ENCODE results near the gene SRPK2.

The SRPK2 gene

DNA sequence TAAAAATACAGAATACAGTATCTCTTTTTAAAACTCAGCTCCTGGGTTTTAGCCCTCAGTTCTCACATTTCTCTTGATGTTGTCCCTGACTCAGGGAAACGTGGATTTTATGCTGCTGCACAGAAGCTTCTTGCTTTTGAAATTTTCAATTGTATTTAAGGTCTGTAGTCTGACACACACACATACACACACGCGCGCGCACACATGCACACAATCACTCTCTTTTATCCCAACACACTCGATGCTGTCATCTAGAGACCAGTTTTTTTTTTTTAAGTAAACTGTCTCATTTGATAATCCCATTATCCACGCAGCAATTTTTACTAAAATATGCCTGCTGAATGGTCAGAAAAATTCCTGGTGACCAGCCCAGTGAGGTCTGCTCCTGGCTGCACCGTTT is 266.1 kb downstream of the SRPK2 start:
- no peak overlapping the region for H3K4me3 ChIP-seq (ENCODE audit: low read length)
- H3K9me3 ChIP-seq (replicated peaks; ENCODE audit: low read length) = no peaks in the 10 kb centered on the region
- H3K9ac ChIP-seq (ENCODE audit: low read depth, low read length) = no peak overlapping the region
- no peaks in the 10 kb centered on the region for H3K27me3 ChIP-seq (ENCODE audit: control insufficient read depth, insufficient read depth, low read length)
- H3K36me3 ChIP-seq (ENCODE audit: insufficient read depth, low read length) = peaks cover 38% of the 10 kb centered on the region
- no peaks in the 10 kb centered on the region for H3K4me1 ChIP-seq (ENCODE audit: control insufficient read depth, insufficient read depth, low read length)
- H3K4me2 ChIP-seq (ENCODE audit: low read length) = no peak overlapping the region

DNA sequence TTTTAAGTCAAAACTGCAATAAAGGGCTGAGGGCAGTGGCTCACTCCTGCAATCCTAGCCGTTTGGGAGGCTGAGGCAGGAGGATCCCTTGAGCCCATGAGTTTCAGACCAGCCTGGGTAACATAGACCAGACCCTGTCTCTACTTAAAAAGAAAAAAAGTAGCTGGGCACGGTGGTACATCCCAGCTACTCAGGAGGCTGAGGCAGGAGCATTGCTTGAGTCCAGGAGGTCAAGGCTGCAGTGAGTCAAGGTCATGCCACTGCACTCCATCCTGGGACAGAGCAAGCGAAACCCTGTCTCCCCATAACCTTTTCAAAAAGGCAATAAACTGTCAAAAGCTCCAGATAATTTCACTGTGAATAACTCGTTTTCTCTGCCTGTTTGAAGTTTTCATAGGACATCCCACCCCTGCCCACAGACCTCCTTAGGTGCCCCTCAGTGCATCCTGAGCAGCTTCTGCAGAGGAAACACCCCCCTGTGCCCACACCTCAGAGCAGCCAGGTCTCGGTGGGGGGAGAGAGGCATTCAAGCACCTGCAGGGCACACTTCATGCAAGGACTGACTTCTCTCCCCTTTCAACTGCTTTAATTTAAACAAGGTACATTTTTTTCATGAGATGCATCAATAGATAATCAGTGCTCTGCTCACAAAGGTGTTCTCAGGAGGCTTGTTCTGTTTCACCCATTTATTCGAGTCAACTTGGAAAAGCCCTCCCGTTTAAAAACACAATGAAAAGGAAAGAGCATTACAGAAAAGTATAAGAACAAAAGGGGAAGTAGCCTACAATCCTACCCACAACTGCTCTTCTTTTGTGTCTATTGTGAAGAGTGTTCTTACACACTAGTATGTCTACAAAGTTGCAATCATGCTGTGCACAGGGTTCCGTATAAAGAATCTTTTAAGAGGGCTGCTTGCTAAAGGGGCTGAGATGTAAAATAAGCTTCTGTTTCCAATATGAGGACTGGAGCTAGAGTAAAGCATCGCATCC is 269.8 kb downstream of the SRPK2 start:
- Histone ChIP-seq H3K4me3 (ENCODE audit: low read length) (no peak overlapping the region), H3K27me3 (ENCODE audit: control insufficient read depth, insufficient read depth, low read length) (no peaks in the 10 kb centered on the region), H3K4me1 (ENCODE audit: control insufficient read depth, insufficient read depth, low read length) (no peaks in the 10 kb centered on the region), H3K36me3 (ENCODE audit: insufficient read depth, low read length) (peaks cover 42% of the 10 kb centered on the region), H3K9me3 (replicated peaks; ENCODE audit: low read length) (no peaks in the 10 kb centered on the region), H3K4me2 (ENCODE audit: low read length) (no peak overlapping the region), H3K9ac (ENCODE audit: low read depth, low read length) (no peak overlapping the region)

DNA sequence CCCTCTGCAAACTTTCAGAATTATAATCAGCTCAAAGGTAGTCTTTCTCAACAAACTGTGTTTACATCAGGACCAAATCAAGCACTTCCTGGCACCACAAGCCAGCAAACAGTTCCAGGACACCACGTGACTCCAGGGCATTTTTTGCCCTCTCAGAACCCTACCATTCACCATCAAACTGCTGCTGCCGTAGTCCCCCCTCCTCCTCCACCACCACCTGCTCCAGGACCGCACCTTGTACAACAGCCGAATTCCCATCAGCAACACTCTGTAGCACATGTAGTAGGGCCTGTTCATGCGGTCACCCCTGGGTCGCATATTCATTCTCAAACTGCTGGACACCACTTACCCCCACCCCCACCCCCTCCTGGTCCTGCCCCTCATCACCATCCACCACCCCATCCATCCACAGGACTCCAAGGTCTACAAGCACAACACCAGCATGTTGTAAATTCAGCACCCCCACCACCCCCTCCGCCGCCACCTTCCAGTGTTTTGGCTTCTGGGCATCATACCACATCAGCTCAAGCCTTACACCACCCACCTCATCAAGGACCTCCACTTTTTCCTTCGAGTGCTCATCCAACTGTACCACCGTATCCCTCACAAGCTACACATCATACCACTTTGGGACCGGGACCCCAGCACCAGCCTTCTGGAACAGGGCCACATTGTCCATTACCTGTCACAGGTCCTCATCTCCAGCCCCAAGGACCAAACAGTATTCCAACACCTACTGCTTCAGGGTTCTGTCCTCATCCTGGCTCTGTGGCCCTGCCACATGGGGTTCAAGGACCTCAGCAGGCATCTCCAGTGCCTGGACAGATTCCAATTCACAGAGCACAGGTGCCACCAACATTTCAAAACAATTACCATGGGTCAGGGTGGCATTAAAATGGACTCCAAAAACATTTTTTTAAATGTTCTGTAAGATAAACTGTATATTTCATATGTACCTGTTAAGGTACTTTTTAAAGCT is 276.0 kb downstream of the SRPK2 start:
- Histone ChIP-seq H3K4me2 (ENCODE audit: low read length) (no peak overlapping the region), H3K4me3 (ENCODE audit: low read length) (no peak overlapping the region), H3K4me1 (ENCODE audit: control insufficient read depth, insufficient read depth, low read length) (no peaks in the 10 kb centered on the region), H3K36me3 (ENCODE audit: insufficient read depth, low read length) (peaks cover 76% of the 10 kb centered on the region), H3K27me3 (ENCODE audit: control insufficient read depth, insufficient read depth, low read length) (no peaks in the 10 kb centered on the region), H3K9me3 (replicated peaks; ENCODE audit: low read length) (no peaks in the 10 kb centered on the region), H3K9ac (ENCODE audit: low read depth, low read length) (no peak overlapping the region)

- H3K9me3 ChIP-seq (replicated peaks; ENCODE audit: low read length) = no peaks in the 10 kb centered on the region
- no peaks in the 10 kb centered on the region for H3K4me1 ChIP-seq (ENCODE audit: control insufficient read depth, insufficient read depth, low read length)
- H3K9ac ChIP-seq (ENCODE audit: low read depth, low read length) = no peak overlapping the region
- H3K27me3 ChIP-seq (ENCODE audit: control insufficient read depth, insufficient read depth, low read length) = no peaks in the 10 kb centered on the region
- peaks cover 96% of the 10 kb centered on the region for H3K36me3 ChIP-seq (ENCODE audit: insufficient read depth, low read length)
- no peak overlapping the region for H3K4me2 ChIP-seq (ENCODE audit: low read length)
- H3K4me3 ChIP-seq (ENCODE audit: low read length) = no peak overlapping the region
Measured at GRCh38 chr7:105107458-105107857, 281.3 kb downstream of the SRPK2 start.

DNA sequence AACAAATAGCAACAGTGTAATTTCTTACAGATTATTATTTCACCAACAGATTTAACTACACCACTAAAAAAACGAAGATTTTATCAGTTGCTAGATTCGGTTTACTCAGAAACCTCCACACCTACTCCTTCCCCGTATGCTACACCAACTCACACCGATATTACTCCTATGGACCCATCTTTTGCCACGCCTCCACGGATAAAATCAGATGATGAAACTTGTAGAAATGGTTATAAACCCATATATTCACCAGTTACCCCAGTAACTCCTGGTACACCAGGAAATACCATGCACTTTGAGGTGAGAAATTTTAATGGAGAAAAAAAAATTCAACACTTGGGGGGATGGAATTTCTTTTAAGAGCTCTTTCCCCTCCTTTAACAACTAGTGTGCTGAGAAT is 282.2 kb downstream of the SRPK2 start:
- Histone ChIP-seq H3K4me3 (ENCODE audit: low read length) (no peak overlapping the region), H3K4me1 (ENCODE audit: control insufficient read depth, insufficient read depth, low read length) (no peaks in the 10 kb centered on the region), H3K9ac (ENCODE audit: low read depth, low read length) (no peak overlapping the region), H3K9me3 (replicated peaks; ENCODE audit: low read length) (no peaks in the 10 kb centered on the region), H3K36me3 (ENCODE audit: insufficient read depth, low read length) (peaks cover 91% of the 10 kb centered on the region), H3K27me3 (ENCODE audit: control insufficient read depth, insufficient read depth, low read length) (no peaks in the 10 kb centered on the region), H3K4me2 (ENCODE audit: low read length) (no peak overlapping the region)

GRCh38 chr7:105105579-105105978 is 283.1 kb downstream of the SRPK2 start:
- no peak overlapping the region for H3K9ac ChIP-seq (ENCODE audit: low read depth, low read length)
- no peaks in the 10 kb centered on the region for H3K27me3 ChIP-seq (ENCODE audit: control insufficient read depth, insufficient read depth, low read length)
- no peaks in the 10 kb centered on the region for H3K9me3 ChIP-seq (replicated peaks; ENCODE audit: low read length)
- no peak overlapping the region for H3K4me3 ChIP-seq (ENCODE audit: low read length)
- H3K4me2 ChIP-seq (ENCODE audit: low read length) = no peak overlapping the region
- peaks cover 91% of the 10 kb centered on the region for H3K36me3 ChIP-seq (ENCODE audit: insufficient read depth, low read length)
- no peaks in the 10 kb centered on the region for H3K4me1 ChIP-seq (ENCODE audit: control insufficient read depth, insufficient read depth, low read length)

- no peak overlapping the region for H3K9ac ChIP-seq (ENCODE audit: low read depth, low read length)
- H3K9me3 ChIP-seq (replicated peaks; ENCODE audit: low read length) = no peaks in the 10 kb centered on the region
- H3K4me1 ChIP-seq (ENCODE audit: control insufficient read depth, insufficient read depth, low read length) = peaks cover 18% of the 10 kb centered on the region
- peaks cover 74% of the 10 kb centered on the region for H3K36me3 ChIP-seq (ENCODE audit: insufficient read depth, low read length)
- H3K4me3 ChIP-seq (ENCODE audit: low read length) = no peak overlapping the region
- no peaks in the 10 kb centered on the region for H3K27me3 ChIP-seq (ENCODE audit: control insufficient read depth, insufficient read depth, low read length)
- H3K4me2 ChIP-seq (ENCODE audit: low read length) = no peak overlapping the region
Measured at GRCh38 chr7:105102557-105103352, 286.0 kb downstream of the SRPK2 start.

DNA sequence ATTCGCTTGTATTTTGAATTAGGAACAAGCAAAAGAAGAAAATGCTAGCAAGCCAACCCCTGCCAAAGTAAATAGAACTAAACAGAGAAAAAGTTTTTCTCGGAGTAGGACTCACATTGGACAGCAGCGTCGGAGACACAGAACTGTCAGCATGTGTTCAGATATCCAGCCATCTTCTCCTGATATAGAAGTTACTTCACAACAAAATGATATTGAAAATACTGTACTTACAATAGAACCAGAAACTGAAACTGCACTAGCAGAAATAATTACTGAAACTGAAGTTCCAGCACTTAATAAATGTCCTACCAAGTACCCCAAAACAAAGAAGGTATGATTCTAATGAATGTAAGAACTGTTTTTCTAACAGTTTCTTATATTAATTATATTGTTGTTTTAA is 286.9 kb downstream of the SRPK2 start:
- no peaks in the 10 kb centered on the region for H3K9me3 ChIP-seq (replicated peaks; ENCODE audit: low read length)
- no peak overlapping the region for H3K4me2 ChIP-seq (ENCODE audit: low read length)
- H3K36me3 ChIP-seq (ENCODE audit: insufficient read depth, low read length) = peaks cover 65% of the 10 kb centered on the region
- peaks cover 26% of the 10 kb centered on the region for H3K4me1 ChIP-seq (ENCODE audit: control insufficient read depth, insufficient read depth, low read length)
- no peaks in the 10 kb centered on the region for H3K27me3 ChIP-seq (ENCODE audit: control insufficient read depth, insufficient read depth, low read length)
- H3K4me3 ChIP-seq (ENCODE audit: low read length) = no peak overlapping the region
- no peak overlapping the region for H3K9ac ChIP-seq (ENCODE audit: low read depth, low read length)

DNA sequence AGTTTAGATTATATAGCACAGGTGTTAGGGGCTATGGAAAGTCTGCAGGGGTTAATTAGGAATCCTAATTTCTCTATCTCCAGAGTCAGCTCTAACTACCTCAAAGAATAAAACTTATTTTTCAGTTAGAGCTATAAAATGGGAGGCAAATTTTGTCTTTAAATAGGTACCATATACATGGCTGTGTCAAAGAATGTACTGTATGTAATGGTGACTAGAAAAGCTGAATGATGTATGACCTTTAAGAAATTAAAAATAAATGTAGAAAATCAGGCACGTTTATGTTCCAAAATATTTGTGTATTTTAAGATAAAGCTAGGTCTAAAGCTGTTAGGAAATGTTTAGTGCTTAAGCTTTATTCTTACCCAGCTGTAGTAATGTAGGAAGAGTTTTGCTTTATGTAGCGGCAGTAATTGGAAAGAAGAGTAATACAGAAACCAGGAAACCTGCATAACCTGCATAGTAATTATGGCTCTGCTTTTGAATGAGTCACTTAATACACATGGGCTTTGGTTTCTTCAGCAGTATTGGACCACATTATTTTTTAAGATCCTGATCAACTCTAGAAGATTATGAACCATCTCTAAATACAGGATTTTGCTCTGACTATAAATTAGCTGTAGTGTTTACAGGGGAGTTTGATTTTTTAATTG is 289.7 kb downstream of the SRPK2 start:
- Histone ChIP-seq H3K36me3 (ENCODE audit: insufficient read depth, low read length) (peaks cover 50% of the 10 kb centered on the region), H3K4me2 (ENCODE audit: low read length) (no peak overlapping the region), H3K27me3 (ENCODE audit: control insufficient read depth, insufficient read depth, low read length) (no peaks in the 10 kb centered on the region), H3K4me3 (ENCODE audit: low read length) (no peak overlapping the region), H3K9me3 (replicated peaks; ENCODE audit: low read length) (no peaks in the 10 kb centered on the region), H3K4me1 (ENCODE audit: control insufficient read depth, insufficient read depth, low read length) (peaks cover 27% of the 10 kb centered on the region), H3K9ac (ENCODE audit: low read depth, low read length) (no peak overlapping the region)

GRCh38 chr7:105097619-105098018 is 291.1 kb downstream of the SRPK2 start:
- H3K4me3 ChIP-seq (ENCODE audit: low read length) = no peak overlapping the region
- H3K4me1 ChIP-seq (ENCODE audit: control insufficient read depth, insufficient read depth, low read length) = peaks cover 27% of the 10 kb centered on the region
- no peaks in the 10 kb centered on the region for H3K27me3 ChIP-seq (ENCODE audit: control insufficient read depth, insufficient read depth, low read length)
- peak overlapping the region; percentile 16 for H3K4me2 ChIP-seq (ENCODE audit: low read length)
- H3K9ac ChIP-seq (ENCODE audit: low read depth, low read length) = no peak overlapping the region
- peaks cover 45% of the 10 kb centered on the region for H3K36me3 ChIP-seq (ENCODE audit: insufficient read depth, low read length)
- H3K9me3 ChIP-seq (replicated peaks; ENCODE audit: low read length) = no peaks in the 10 kb centered on the region
